ENCODE data around the gene APBA2. TPM values are rescaled to one million over a fixed set of nuclear protein-coding genes. Genes with fewer than 3 reads are reported as not detected.

Gene APBA2
- total RNA-seq, 1 experiment from 2014 or later, result 12.9 TPM

- Histone ChIP-seq H3K9me3 (ENCODE audit: low read depth, low read length, poor library complexity, severe bottlenecking) (no peaks in the 10 kb centered on the region), H3K27ac (ENCODE audit: low read depth, low read length, poor library complexity, severe bottlenecking) (no peak overlapping the region), H3K27me3 (replicated peaks; ENCODE audit: insufficient read depth, low read depth, low read length, poor library complexity) (no peaks in the 10 kb centered on the region), H3K4me3 (ENCODE audit: low read depth, low read length, poor library complexity, severe bottlenecking) (no peak overlapping the region), H3K36me3 (ENCODE audit: insufficient read depth, low read length, poor library complexity, severe bottlenecking) (no peaks in the 10 kb centered on the region), H3K4me1 (ENCODE audit: insufficient read depth, low read length, poor library complexity, severe bottlenecking) (no peaks in the 10 kb centered on the region)
- ChIA-PET POLR2A (ENCODE audit: low non-redundant PET) (no interaction called here), CTCF (no interaction called here)
- no peak for DNase-seq (ENCODE audit: low spot score)
- intact Hi-C loops (cut with micrococcal nuclease; ENCODE audit: unreplicated experiment), result no loop called here
- TF ChIP-seq CTCF (conservative IDR thresholded peaks at IDR 0.05; ENCODE audit: low read depth, low read length) (no peak), EZH2 (IDR thresholded peaks at IDR 0.05; ENCODE audit: borderline replicate concordance, low read depth, low read length, poor library complexity, severe bottlenecking) (no peak)
- no TSS peak for BruUV-seq (replicated peaks)
These were observed 167.9 kb downstream of the APBA2 start for GRCh38 chr15:29053661-29054131.

DNA sequence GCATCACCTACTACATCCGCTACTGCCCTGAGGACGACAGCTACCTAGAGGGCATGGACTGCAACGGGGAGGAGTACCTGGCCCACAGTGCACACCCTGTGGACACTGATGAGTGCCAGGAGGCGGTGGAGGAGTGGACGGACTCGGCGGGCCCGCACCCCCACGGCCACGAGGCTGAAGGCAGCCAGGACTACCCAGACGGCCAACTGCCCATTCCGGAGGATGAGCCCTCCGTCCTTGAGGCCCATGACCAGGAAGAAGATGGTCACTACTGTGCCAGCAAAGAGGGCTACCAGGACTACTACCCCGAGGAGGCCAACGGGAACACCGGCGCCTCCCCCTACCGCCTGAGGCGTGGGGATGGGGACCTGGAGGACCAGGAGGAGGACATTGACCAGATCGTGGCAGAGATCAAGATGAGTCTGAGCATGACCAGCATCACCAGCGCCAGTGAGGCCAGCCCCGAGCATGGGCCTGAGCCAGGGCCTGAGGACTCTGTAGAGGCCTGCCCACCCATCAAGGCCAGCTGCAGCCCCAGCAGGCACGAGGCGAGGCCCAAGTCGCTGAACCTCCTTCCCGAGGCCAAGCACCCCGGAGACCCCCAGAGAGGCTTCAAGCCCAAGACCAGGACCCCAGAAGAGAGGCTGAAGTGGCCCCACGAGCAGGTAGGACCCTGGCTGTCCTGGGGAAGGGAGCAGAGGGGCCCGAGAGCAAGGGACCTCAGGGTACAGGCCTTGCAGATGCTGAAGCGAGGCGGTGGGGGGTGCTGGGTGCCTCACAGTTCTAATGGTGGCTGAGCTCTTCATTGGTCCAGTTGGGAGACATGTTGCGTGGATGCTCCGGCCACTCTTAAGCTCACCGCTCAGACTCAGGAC, 168.6 kb downstream of the APBA2 start:
- CTCF ChIA-PET, result no interaction called here
- POLR2A ChIA-PET (ENCODE audit: low non-redundant PET), result no interaction called here
- Histone ChIP-seq H3K27ac (ENCODE audit: low read depth, low read length, poor library complexity, severe bottlenecking) (no peak overlapping the region), H3K4me1 (ENCODE audit: insufficient read depth, low read length, poor library complexity, severe bottlenecking) (no peaks in the 10 kb centered on the region), H3K36me3 (ENCODE audit: insufficient read depth, low read length, poor library complexity, severe bottlenecking) (no peaks in the 10 kb centered on the region), H3K9me3 (ENCODE audit: low read depth, low read length, poor library complexity, severe bottlenecking) (no peaks in the 10 kb centered on the region), H3K27me3 (replicated peaks; ENCODE audit: insufficient read depth, low read depth, low read length, poor library complexity) (no peaks in the 10 kb centered on the region), H3K4me3 (ENCODE audit: low read depth, low read length, poor library complexity, severe bottlenecking) (no peak overlapping the region)
- TF ChIP-seq EZH2 (IDR thresholded peaks at IDR 0.05; ENCODE audit: borderline replicate concordance, low read depth, low read length, poor library complexity, severe bottlenecking) (no peak), CTCF (conservative IDR thresholded peaks at IDR 0.05; ENCODE audit: low read depth, low read length) (no peak)
- BruUV-seq (replicated peaks), result no TSS peak
- intact Hi-C loops (cut with micrococcal nuclease; ENCODE audit: unreplicated experiment), result no loop called here
- DNase-seq (ENCODE audit: low spot score), result no peak

- TF ChIP-seq CTCF (conservative IDR thresholded peaks at IDR 0.05; ENCODE audit: low read depth, low read length), result no peak
- TF ChIP-seq EZH2 (IDR thresholded peaks at IDR 0.05; ENCODE audit: borderline replicate concordance, low read depth, low read length, poor library complexity, severe bottlenecking), result no peak
- no peak for DNase-seq (ENCODE audit: low spot score)
- CTCF ChIA-PET, result no interaction called here
- intact Hi-C loops (cut with micrococcal nuclease; ENCODE audit: unreplicated experiment), result no loop called here
- Histone ChIP-seq H3K27me3 (replicated peaks; ENCODE audit: insufficient read depth, low read depth, low read length, poor library complexity) (no peaks in the 10 kb centered on the region), H3K27ac (ENCODE audit: low read depth, low read length, poor library complexity, severe bottlenecking) (no peak overlapping the region), H3K4me1 (ENCODE audit: insufficient read depth, low read length, poor library complexity, severe bottlenecking) (no peaks in the 10 kb centered on the region), H3K36me3 (ENCODE audit: insufficient read depth, low read length, poor library complexity, severe bottlenecking) (no peaks in the 10 kb centered on the region), H3K9me3 (ENCODE audit: low read depth, low read length, poor library complexity, severe bottlenecking) (no peaks in the 10 kb centered on the region), H3K4me3 (ENCODE audit: low read depth, low read length, poor library complexity, severe bottlenecking) (no peak overlapping the region)
- POLR2A ChIA-PET (ENCODE audit: low non-redundant PET), result no interaction called here
- no TSS peak for BruUV-seq (replicated peaks)
These were observed 170.1 kb downstream of the APBA2 start for GRCh38 chr15:29055876-29056275.
